ENCODE results near the gene PPM1N.

DNA sequence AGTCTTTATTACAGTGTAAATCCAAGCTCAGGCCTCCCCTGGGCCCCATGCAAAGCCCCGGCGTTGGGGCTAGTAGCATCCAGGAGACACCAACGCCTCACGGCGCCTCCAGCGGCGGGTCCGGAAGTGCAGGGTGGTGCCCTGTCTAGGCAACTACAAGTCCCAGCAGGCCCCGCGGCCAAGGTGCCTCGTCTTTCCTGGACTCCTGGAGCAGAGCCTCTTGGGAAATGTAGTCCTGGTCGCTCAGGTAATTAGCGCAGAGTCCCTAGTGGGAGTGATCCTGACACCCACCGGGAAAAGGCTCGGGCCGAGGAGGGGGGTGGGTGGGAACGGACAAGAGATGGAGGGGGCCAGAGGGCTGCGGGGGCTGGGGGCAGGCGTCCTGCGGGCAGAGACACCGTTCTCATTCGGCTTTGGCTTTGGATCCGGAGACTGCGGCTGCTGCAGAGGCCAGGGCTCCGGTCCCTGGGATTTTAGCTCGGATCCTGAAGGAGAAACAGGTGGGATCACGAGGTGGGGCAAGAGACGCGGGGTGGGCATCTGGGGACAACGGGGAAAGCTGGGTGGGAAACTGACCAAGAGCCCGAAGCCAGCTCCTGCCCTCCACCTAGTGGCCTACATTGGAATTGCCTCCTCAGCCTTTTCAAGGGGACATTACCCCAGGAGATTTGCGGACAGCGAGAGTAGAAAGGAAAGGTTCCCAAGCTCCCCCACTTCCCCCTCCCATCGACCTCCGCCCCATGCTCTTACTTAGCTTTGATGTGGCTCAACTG, 12.8 kb upstream of the PPM1N start:
- TF ChIP-seq CTCF (IDR thresholded peaks at IDR 0.05; ENCODE audit: poor library complexity) (peak; percentile 62), EZH2phosphoT487 (IDR thresholded peaks at IDR 0.05; ENCODE audit: low read depth, severe bottlenecking, unreplicated experiment) (no peak), EZH2 (IDR thresholded peaks at IDR 0.05; ENCODE audit: borderline replicate concordance) (no peak)

All from hepatocyte (in vitro differentiated cells).